Ascending aorta (tissue), 2 donors: Measurements from ENCODE around the gene HCK. TPM values are rescaled to one million over a fixed set of nuclear protein-coding genes. Genes with fewer than 3 reads are reported as not detected.
A peak's percentile ranks its signal among the peaks of the same experiment; 100 is the strongest.

Experiments used
- DNase-seq, 2 donors: peaks; one replicate each; pipeline ENCODE4 v3.0.0-alpha.2; 2019; ENCODE audit warnings: low spot score in 2 of 2
- H3K27ac ChIP-seq, 2 donors: fragments of 200-600 bp; sonication (generic); one replicate each; pipeline ENCODE4 v1.5.1; 2016 to 2017; ENCODE audit warnings: mild to moderate bottlenecking in 1 of 2
- H3K27me3 ChIP-seq: fragments of 200-600 bp; sonication (generic); one replicate; pipeline ENCODE4 v1.5.1; 2017
- H3K36me3 ChIP-seq, 2 donors: fragments of 200-600 bp; sonication (generic); one replicate each; pipeline ENCODE4 v1.5.1; 2016
- H3K4me1 ChIP-seq, 2 donors: fragments of 200-600 bp; sonication (generic); one replicate each; pipeline ENCODE4 v1.5.1; 2016 to 2017; ENCODE audit warnings: mild to moderate bottlenecking in 1 of 2
- H3K4me3 ChIP-seq, 2 donors: fragments of 200-600 bp; sonication (generic); one replicate each; pipeline ENCODE4 v1.5.1; 2016 to 2017; ENCODE audit warnings: mild to moderate bottlenecking in 1 of 2
- H3K9me3 ChIP-seq, 2 donors: fragments of 200-600 bp; sonication (generic); one replicate each; pipeline ENCODE4 v1.5.1; 2016
- CTCF ChIP-seq, 3 experiments: fragments of 200-600 bp in 2 of 3; fragments of 450-650 bp in 1 of 3; sonication (generic) in 2 of 3; IDR thresholded peaks; one replicate each; pipeline ENCODE4 v1.5.1; 2016 to 2019; ENCODE audit warnings: antibody characterized with exemption in 3 of 3, mild to moderate bottlenecking in 1 of 3, moderate library complexity in 1 of 3
- intact Hi-C: fragments of 100-400 bp; cut with DNase I; formaldehyde crosslinking; loops from one replicate; pipeline ENCODE4 v1.15.1; 2023
- total RNA-seq: library from RNA; depleted of rRNA; stranded (reverse); fragments of >200 nt; gene quantifications from one replicate; pipeline ENCODE4 v1.1.0, GENCODE V29; 2016

The HCK gene
- total RNA-seq, 1 donor from 2014 or later: 16.8 TPM

- intact Hi-C loops: no loop called here
- no peaks in the 10 kb centered on the region for H3K9me3 ChIP-seq
- peaks cover 4% of the 10 kb centered on the region for H3K27me3 ChIP-seq
- no peak for TF ChIP-seq CTCF (IDR thresholded peaks at IDR 0.05)
- no peak overlapping the region for H3K4me3 ChIP-seq
- no peaks in the 10 kb centered on the region for H3K4me1 ChIP-seq
- H3K27ac ChIP-seq: no peak overlapping the region
- no peak for DNase-seq
- no peaks in the 10 kb centered on the region for H3K36me3 ChIP-seq
These were observed 38.7 kb upstream of the HCK start for GRCh38 chr20:32013326-32013725.

GRCh38 chr20:32017711-32018251 is 34.3 kb upstream of the HCK start:
- Histone ChIP-seq H3K27me3 (peaks cover 16% of the 10 kb centered on the region), H3K4me3 (no peak overlapping the region), H3K4me1 (peaks cover 0 to 3% of the 10 kb centered on the region in 2 donors), H3K27ac (no peak overlapping the region), H3K36me3 (no peaks in the 10 kb centered on the region), H3K9me3 (no peaks in the 10 kb centered on the region)
- DNase-seq: no peak
- intact Hi-C loops: no loop called here
- TF ChIP-seq CTCF (IDR thresholded peaks at IDR 0.05): no peak

- no peaks in the 10 kb centered on the region for H3K9me3 ChIP-seq
- H3K4me3 ChIP-seq: peak overlapping the region; percentile 48 to 70
- peaks cover 0 to 3% of the 10 kb centered on the region in 2 donors for H3K4me1 ChIP-seq
- no peak for DNase-seq
- intact Hi-C loops: no loop called here
- H3K27ac ChIP-seq: no peak overlapping the region
- no peaks in the 10 kb centered on the region for H3K36me3 ChIP-seq
- no peak for TF ChIP-seq CTCF (IDR thresholded peaks at IDR 0.05)
- peaks cover 16% of the 10 kb centered on the region for H3K27me3 ChIP-seq
These were observed 33.5 kb upstream of the HCK start for GRCh38 chr20:32018269-32019155.

GRCh38 chr20:32019156-32019510 is 32.9 kb upstream of the HCK start:
- peaks cover 0 to 3% of the 10 kb centered on the region in 2 donors for H3K4me1 ChIP-seq
- no peaks in the 10 kb centered on the region for H3K9me3 ChIP-seq
- intact Hi-C loops: no loop called here
- H3K4me3 ChIP-seq: peak overlapping the region; percentile 48 to 70
- no peaks in the 10 kb centered on the region for H3K36me3 ChIP-seq
- peak in 1 of 3 experiments; percentile 6 for TF ChIP-seq CTCF (IDR thresholded peaks at IDR 0.05)
- peaks cover 16% of the 10 kb centered on the region for H3K27me3 ChIP-seq
- DNase-seq: no peak
- H3K27ac ChIP-seq: no peak overlapping the region

GRCh38 chr20:32019563-32020463 is 32.2 kb upstream of the HCK start:
- intact Hi-C loops: no loop called here
- Histone ChIP-seq H3K27me3 (peaks cover 16% of the 10 kb centered on the region), H3K27ac (no peak overlapping the region), H3K36me3 (no peaks in the 10 kb centered on the region), H3K4me3 (peak overlapping the region; percentile 48 to 70), H3K9me3 (no peaks in the 10 kb centered on the region), H3K4me1 (peaks cover 0 to 3% of the 10 kb centered on the region in 2 donors)
- no peak for DNase-seq
- no peak for TF ChIP-seq CTCF (IDR thresholded peaks at IDR 0.05)
